Karpas-422 (cell line): ENCODE data around the gene ATXN1. TPM values are rescaled to one million over a fixed set of nuclear protein-coding genes. Genes with fewer than 3 reads are reported as not detected.
"Not testable (repeated sequence)": the region's sequence is repeated elsewhere in the genome, so short reads cannot be mapped to it uniquely, and the experiment has no call there.

Source experiments
- DNase-seq: peaks from one replicate; pipeline ENCODE4 v3.0.0-alpha.2; 2015
- H2AFZ ChIP-seq: fragments of 200-600 bp; sonication (generic); 2 replicates; pipeline ENCODE4 v1.6.1; 2014; ENCODE audit warnings: antibody characterized with exemption, low read length, mixed read lengths
- H3K27ac ChIP-seq: fragments of 200-600 bp; sonication (generic); 2 replicates; pipeline ENCODE4 v1.5.1; 2014; ENCODE audit warnings: mild to moderate bottlenecking, low read length, moderate library complexity
- H3K27me3 ChIP-seq: fragments of 200-600 bp; sonication (generic); 2 replicates; pipeline ENCODE4 v1.6.1; 2014; ENCODE audit warnings: low read length, mixed read lengths
- H3K36me3 ChIP-seq: fragments of 200-600 bp; sonication (generic); 2 replicates; pipeline ENCODE4 v1.6.1; 2014; ENCODE audit warnings: low read length, mixed read lengths; ENCODE audit not compliant: insufficient read depth
- H3K4me1 ChIP-seq: fragments of 200-600 bp; sonication (generic); 2 replicates; pipeline ENCODE4 v1.6.1; 2014; ENCODE audit warnings: mild to moderate bottlenecking, low read length, mixed read lengths
- H3K4me2 ChIP-seq: fragments of 200-600 bp; sonication (generic); 2 replicates; pipeline ENCODE4 v1.6.1; 2014; ENCODE audit warnings: low read length, low read depth, mild to moderate bottlenecking; ENCODE audit not compliant: poor library complexity, severe bottlenecking
- H3K4me3 ChIP-seq: fragments of 200-600 bp; sonication (generic); 2 replicates; pipeline ENCODE4 v1.5.1; 2014; ENCODE audit warnings: mild to moderate bottlenecking, antibody characterized with exemption, low read length, mixed read lengths
- H3K79me2 ChIP-seq: fragments of 200-600 bp; sonication (generic); 2 replicates; pipeline ENCODE4 v1.6.1; 2014; ENCODE audit warnings: mild to moderate bottlenecking, low read length, mixed read lengths
- H3K9ac ChIP-seq: fragments of 200-600 bp; sonication (generic); 2 replicates; pipeline ENCODE4 v1.6.0; 2014; ENCODE audit warnings: low read length
- H3K9me2 ChIP-seq: fragments of 200-600 bp; sonication (generic), shearing (Covaris generic); replicated peaks from 2 replicates; pipeline ENCODE4 v1.6.0; 2014; ENCODE audit warnings: mild to moderate bottlenecking, low read length, moderate library complexity; ENCODE audit not compliant: insufficient read depth
- H3K9me3 ChIP-seq: fragments of 300-700, 200-600 bp; sonication (generic); 2 replicates; pipeline ENCODE4 v1.6.1; 2014; ENCODE audit warnings: low read length, mixed read lengths
- H4K20me1 ChIP-seq: fragments of 200-600 bp; sonication (generic); 2 replicates; pipeline ENCODE4 v1.6.1; 2014; ENCODE audit warnings: mild to moderate bottlenecking, antibody characterized with exemption, low read length, low read depth; ENCODE audit not compliant: insufficient read depth
- total RNA-seq: library from RNA; depleted of rRNA; stranded (reverse); fragments of >200 nt; shearing (Covaris generic); gene quantifications from 2 replicates; pipeline ENCODE4 v1.2.3, GENCODE V29; 2014; ENCODE audit warnings: low replicate concordance

ATXN1 gene
- total RNA-seq, 1 experiment from 2014 or later: 0.37 TPM

DNA sequence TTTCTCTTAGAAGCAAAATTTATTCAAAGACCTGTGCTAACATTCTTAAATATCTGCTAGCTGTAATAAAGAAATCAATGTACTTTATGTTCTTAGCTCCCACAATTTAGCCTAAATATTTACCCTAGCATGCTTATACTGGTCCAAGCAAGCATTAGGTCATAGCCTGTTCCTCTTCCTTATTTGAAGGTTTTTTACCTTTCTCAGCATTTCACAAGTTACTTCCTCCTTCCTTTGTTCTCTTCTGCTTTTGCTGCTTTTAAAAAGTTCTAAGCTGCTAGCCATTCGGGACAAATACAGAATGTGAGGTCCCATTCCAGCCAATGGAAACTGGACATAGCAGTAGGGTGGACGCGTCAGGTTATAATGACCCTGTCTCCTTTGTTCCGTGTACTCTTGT lies 354.7 kb downstream of the ATXN1 start:
- H4K20me1 ChIP-seq, H3K79me2 ChIP-seq, H3K9me2 ChIP-seq, H3K27me3 ChIP-seq, H3K4me3 ChIP-seq, H3K36me3 ChIP-seq, H3K9me3 ChIP-seq, H3K9ac ChIP-seq: not testable (repeated sequence)
- DNase-seq: peak; percentile 65
- peak overlapping the region; percentile 64; the same call in 1 of the 2 replicates for H2AFZ ChIP-seq
- peaks cover 44% of the 10 kb centered on the region for H3K4me1 ChIP-seq
- H3K4me2 ChIP-seq: peak overlapping the region; percentile 4
- H3K27ac ChIP-seq: peak overlapping the region; percentile 28; the same call in 1 of the 2 replicates

DNA sequence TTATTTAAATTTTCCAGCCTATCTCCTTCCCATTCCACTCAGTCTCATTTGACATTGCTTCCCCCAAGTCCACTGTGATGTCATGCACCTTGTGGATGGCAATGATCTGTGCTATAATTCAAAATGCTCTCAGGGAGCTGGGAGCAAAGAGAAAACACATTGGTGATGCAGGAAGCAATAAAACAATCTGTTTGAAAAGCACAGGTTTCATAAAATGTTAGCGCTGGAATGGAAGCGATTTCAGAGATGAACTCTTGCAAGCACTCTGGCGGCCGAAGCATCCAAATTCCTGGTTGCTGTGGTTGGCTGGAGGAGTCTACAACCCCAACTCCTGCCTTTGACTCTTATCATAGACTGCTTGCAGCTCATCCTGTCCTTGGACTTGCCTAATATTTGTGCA lies 355.9 kb downstream of the ATXN1 start:
- Histone ChIP-seq H3K36me3 (no peaks in the 10 kb centered on the region), H3K27ac (no peak overlapping the region), H3K9ac (no peak overlapping the region), H3K4me1 (peaks cover 40% of the 10 kb centered on the region), H3K9me2 (no peaks in the 10 kb centered on the region), H3K27me3 (no peaks in the 10 kb centered on the region), H2AFZ (no peak overlapping the region), H4K20me1 (no peaks in the 10 kb centered on the region), H3K4me3 (no peak overlapping the region), H3K79me2 (no peaks in the 10 kb centered on the region), H3K4me2 (no peak overlapping the region), H3K9me3 (no peaks in the 10 kb centered on the region)
- DNase-seq: no peak

DNA sequence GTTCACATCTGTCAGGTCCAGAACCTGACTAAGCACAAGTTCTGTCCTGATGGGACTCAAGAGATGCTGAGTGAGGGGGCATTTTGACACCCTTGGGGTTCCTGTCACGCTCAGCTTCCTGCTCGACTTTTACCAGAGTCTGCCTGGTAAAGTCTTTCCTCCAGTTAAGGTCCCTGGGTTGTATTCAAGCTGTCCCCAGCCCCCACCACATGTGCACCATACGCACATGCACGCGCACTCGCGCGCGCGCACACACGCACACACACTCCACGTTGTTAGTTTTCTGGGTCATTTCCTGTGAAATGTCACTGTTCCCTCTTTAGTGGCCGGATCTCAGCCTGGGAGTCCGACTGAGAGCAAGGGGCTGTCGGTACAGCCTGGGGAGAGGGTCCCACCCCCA lies 356.8 kb downstream of the ATXN1 start:
- Histone ChIP-seq H3K9me2 (no peaks in the 10 kb centered on the region), H3K27ac (no peak overlapping the region), H3K9me3 (no peaks in the 10 kb centered on the region), H4K20me1 (no peaks in the 10 kb centered on the region), H2AFZ (no peak overlapping the region; the same call in 1 of the 2 replicates), H3K79me2 (no peaks in the 10 kb centered on the region), H3K9ac (no peak overlapping the region), H3K27me3 (0 out of 2 replicates have a peak, but pooled peaks cover 2% of the 10 kb centered on the region), H3K4me3 (no peak overlapping the region), H3K36me3 (no peaks in the 10 kb centered on the region), H3K4me1 (peaks cover 35% of the 10 kb centered on the region), H3K4me2 (no peak overlapping the region)
- DNase-seq: no peak

DNA sequence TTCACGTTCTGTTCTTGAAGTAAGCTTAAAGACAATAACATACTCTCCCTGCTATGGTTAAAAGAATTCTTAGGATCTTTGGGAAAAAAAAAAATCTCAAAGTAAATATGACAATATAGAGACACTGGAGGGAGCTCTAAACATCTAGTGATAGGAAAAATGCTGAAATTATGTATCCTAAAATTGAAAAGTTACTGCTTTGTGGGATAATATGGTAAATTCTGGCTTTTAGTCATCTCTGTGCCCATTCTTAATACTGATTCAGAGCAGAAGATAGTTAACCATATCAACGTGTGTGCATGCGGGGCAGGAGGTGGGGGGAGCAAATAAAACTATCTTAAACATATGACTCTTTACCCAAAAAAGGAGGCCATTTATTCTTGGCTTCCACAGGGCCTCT lies 357.4 kb downstream of the ATXN1 start:
- 0 out of 2 replicates have a peak, but pooled peaks cover 2% of the 10 kb centered on the region for H3K27me3 ChIP-seq
- H3K9ac ChIP-seq: no peak overlapping the region
- H3K4me2 ChIP-seq: no peak overlapping the region
- no peaks in the 10 kb centered on the region for H3K79me2 ChIP-seq
- H3K27ac ChIP-seq: no peak overlapping the region
- no peaks in the 10 kb centered on the region for H3K9me2 ChIP-seq
- H2AFZ ChIP-seq: no peak overlapping the region; the same call in 1 of the 2 replicates
- peaks cover 33% of the 10 kb centered on the region for H3K4me1 ChIP-seq
- no peaks in the 10 kb centered on the region for H3K9me3 ChIP-seq
- DNase-seq: no peak
- H3K36me3 ChIP-seq: no peaks in the 10 kb centered on the region
- H3K4me3 ChIP-seq: no peak overlapping the region
- no peaks in the 10 kb centered on the region for H4K20me1 ChIP-seq

DNA sequence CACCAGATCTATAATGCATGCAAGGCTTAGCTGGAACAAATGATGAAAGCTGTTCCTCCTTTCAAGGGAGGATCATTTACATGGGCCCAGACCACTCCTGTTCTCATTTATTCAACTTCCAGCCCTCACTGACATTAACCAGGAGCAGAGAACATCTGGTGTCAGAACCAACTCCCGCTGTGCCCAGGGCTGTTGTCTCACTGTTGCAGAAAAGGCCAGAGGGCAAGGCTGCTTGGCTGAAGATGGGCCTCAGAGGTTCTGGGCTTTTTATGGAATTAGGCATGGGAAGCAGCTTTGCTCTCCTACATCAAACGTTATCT lies 358.7 kb downstream of the ATXN1 start:
- H3K36me3 ChIP-seq: no peaks in the 10 kb centered on the region
- DNase-seq: no peak
- H3K4me2 ChIP-seq: peak overlapping the region; percentile 4
- H3K9ac ChIP-seq: no peak overlapping the region
- no peaks in the 10 kb centered on the region for H3K79me2 ChIP-seq
- H3K4me3 ChIP-seq: no peak overlapping the region
- H4K20me1 ChIP-seq: no peaks in the 10 kb centered on the region
- 0 out of 2 replicates have a peak, but pooled peaks cover 2% of the 10 kb centered on the region for H3K27me3 ChIP-seq
- H3K4me1 ChIP-seq: peaks cover 24% of the 10 kb centered on the region
- no peak overlapping the region for H2AFZ ChIP-seq
- H3K9me3 ChIP-seq: no peaks in the 10 kb centered on the region
- no peak overlapping the region for H3K27ac ChIP-seq
- H3K9me2 ChIP-seq: no peaks in the 10 kb centered on the region

DNA sequence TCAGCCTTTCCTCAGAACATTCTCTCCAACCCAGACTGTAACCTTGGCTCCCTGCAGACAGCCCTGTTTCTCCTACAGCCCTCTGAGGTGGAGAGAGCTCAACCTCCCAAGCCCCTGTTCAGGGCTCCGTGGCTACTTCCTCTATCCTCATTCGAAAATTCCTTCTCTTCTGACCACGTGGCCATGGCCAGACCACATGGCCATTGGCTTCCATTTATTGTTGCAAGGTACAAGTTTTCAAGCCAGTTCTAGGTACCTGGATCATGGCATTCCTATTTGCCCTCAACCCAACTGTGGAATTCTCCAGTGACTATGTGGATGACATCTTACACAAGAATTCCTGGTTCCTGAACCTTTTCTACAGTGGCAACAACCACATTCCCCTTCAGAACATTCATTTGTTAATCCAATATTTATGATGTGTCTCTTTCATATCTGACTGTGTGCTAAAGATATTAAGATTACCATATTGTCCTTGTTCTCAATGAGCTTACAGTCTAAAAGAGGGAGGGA lies 361.0 kb downstream of the ATXN1 start:
- DNase-seq: no peak
- H3K27ac ChIP-seq: no peak overlapping the region

DNA sequence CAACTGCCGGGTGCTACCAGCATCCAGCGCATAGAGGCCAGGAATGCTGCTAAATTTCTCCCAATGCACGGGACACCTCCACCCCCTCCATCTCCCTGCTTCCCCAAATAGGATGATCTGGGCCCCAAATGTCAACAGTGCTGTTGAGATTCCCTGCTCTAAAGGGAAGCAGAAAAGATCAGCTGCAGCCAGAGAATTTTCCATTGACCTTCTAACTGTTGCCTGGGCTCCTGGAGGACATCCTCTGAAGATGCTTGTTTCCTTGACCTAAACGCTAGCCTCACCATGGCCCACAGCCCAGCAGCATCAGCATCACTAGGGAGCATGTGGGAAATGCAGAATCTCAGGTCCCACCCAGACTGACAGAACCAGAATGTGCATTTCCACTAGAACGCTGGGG lies 361.6 kb downstream of the ATXN1 start:
- Histone ChIP-seq H3K9me3 (no peaks in the 10 kb centered on the region), H3K27ac (no peak overlapping the region), H3K27me3 (0 out of 2 replicates have a peak, but pooled peaks cover 2% of the 10 kb centered on the region), H3K9ac (no peak overlapping the region), H2AFZ (no peak overlapping the region), H3K4me1 (peaks cover 7% of the 10 kb centered on the region), H4K20me1 (no peaks in the 10 kb centered on the region), H3K9me2 (no peaks in the 10 kb centered on the region), H3K79me2 (no peaks in the 10 kb centered on the region), H3K4me2 (no peak overlapping the region), H3K4me3 (no peak overlapping the region), H3K36me3 (no peaks in the 10 kb centered on the region)
- DNase-seq: no peak

More for the DNA sequence above, 361.0 kb downstream of the ATXN1 start:
- no peaks in the 10 kb centered on the region for H4K20me1 ChIP-seq
- no peaks in the 10 kb centered on the region for H3K36me3 ChIP-seq
- H3K27me3 ChIP-seq: 0 out of 2 replicates have a peak, but pooled peaks cover 2% of the 10 kb centered on the region
- H3K4me2 ChIP-seq: no peak overlapping the region
- no peak overlapping the region for H3K9ac ChIP-seq
- no peaks in the 10 kb centered on the region for H3K79me2 ChIP-seq
- H3K9me2 ChIP-seq: no peaks in the 10 kb centered on the region
- no peaks in the 10 kb centered on the region for H3K9me3 ChIP-seq
- no peak overlapping the region for H2AFZ ChIP-seq
- H3K4me1 ChIP-seq: peaks cover 7% of the 10 kb centered on the region
- no peak overlapping the region for H3K4me3 ChIP-seq

DNA sequence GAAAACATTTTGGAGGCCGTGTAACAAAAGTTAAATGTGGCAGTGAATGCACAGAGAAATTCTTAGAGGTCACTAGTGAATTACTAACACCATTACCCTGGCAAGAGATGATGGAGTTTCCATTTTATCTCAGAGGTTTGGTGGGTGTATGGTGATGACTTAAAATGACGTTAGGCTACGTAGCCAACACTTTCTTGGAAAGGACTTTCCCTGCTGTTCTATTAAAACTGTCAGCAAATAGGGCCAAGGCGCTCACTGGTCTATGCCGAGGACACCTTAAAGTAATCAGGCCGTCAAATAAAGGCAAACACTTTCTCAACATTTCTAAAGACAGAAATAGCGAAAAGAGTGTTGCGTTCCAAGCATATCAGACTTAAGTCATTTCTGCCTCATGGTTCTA lies 362.1 kb downstream of the ATXN1 start:
- Histone ChIP-seq H3K9ac (no peak overlapping the region), H2AFZ (no peak overlapping the region), H3K4me2 (no peak overlapping the region), H3K27me3 (0 out of 2 replicates have a peak, but pooled peaks cover 2% of the 10 kb centered on the region), H3K79me2 (no peaks in the 10 kb centered on the region), H3K27ac (no peak overlapping the region), H3K9me3 (no peaks in the 10 kb centered on the region), H3K9me2 (no peaks in the 10 kb centered on the region), H3K4me1 (peaks cover 7% of the 10 kb centered on the region), H3K36me3 (no peaks in the 10 kb centered on the region), H4K20me1 (no peaks in the 10 kb centered on the region), H3K4me3 (no peak overlapping the region)
- DNase-seq: no peak
